HG02763 (cell line): ENCODE data around the gene GCLC.

ENCODE experiments used
- ATAC-seq: cut with Tn5 transposase; IDR thresholded peaks from one replicate; pipeline ENCODE4 v1.9.1; 2021; ENCODE audit warnings: mild to moderate bottlenecking, moderate library complexity; ENCODE audit not compliant: unreplicated experiment

Gene GCLC

GRCh38 chr6:53527249-53527765 lies 17.6 kb downstream of the GCLC start:
- ATAC-seq = no peak

GRCh38 chr6:53526000-53526399 lies 18.9 kb downstream of the GCLC start:
- no peak for ATAC-seq

GRCh38 chr6:53524455-53524815 lies 20.5 kb downstream of the GCLC start:
- ATAC-seq = no peak

- no peak for ATAC-seq
Observed at GRCh38 chr6:53523511-53524454, 21.1 kb downstream of the GCLC start.

GRCh38 chr6:53520320-53520928 lies 24.5 kb downstream of the GCLC start:
- ATAC-seq = no peak

- no peak for ATAC-seq
Observed at GRCh38 chr6:53518862-53519261, 26.0 kb downstream of the GCLC start.

GRCh38 chr6:53517021-53517420 lies 27.9 kb downstream of the GCLC start:
- no peak for ATAC-seq

GRCh38 chr6:53514677-53515076 lies 30.2 kb downstream of the GCLC start:
- no peak for ATAC-seq

- no peak for ATAC-seq
Observed at GRCh38 chr6:53513519-53513966, 31.4 kb downstream of the GCLC start.

GRCh38 chr6:53513056-53513455 lies 31.8 kb downstream of the GCLC start:
- ATAC-seq = no peak

- no peak for ATAC-seq
Observed at GRCh38 chr6:53512626-53513025, 32.3 kb downstream of the GCLC start.

- no peak for ATAC-seq
Observed at GRCh38 chr6:53510746-53511145, 34.2 kb downstream of the GCLC start.

GRCh38 chr6:53506872-53507271 lies 38.0 kb downstream of the GCLC start:
- no peak for ATAC-seq

- no peak for ATAC-seq
Observed at GRCh38 chr6:53504512-53504911, 40.4 kb downstream of the GCLC start.

- ATAC-seq = no peak
Observed at GRCh38 chr6:53503060-53503459, 41.8 kb downstream of the GCLC start.

- ATAC-seq = no peak
Observed at GRCh38 chr6:53501432-53501831, 43.5 kb downstream of the GCLC start.

GRCh38 chr6:53500095-53500494 lies 44.8 kb downstream of the GCLC start:
- ATAC-seq = no peak

GRCh38 chr6:53499094-53499493 lies 45.8 kb downstream of the GCLC start:
- no peak for ATAC-seq

GRCh38 chr6:53498649-53499048 lies 46.3 kb downstream of the GCLC start:
- ATAC-seq = no peak

- no peak for ATAC-seq
Observed at GRCh38 chr6:53497905-53498304, 47.0 kb downstream of the GCLC start.

GRCh38 chr6:53496797-53497375 lies 48.0 kb downstream of the GCLC start:
- ATAC-seq = no peak
